HepG2 (cell line): ENCODE measurements around the gene TMEM271. TPM values are rescaled to one million over a fixed set of nuclear protein-coding genes. Genes with fewer than 3 reads are reported as not detected.

Experiments used
- ATAC-seq: fragments of 200-7000 bp; cut with Tn5 transposase; 3 replicates; pipeline ENCODE4 v1.9.1; 2020; ENCODE audit warnings: mild to moderate bottlenecking, moderate library complexity
- BruUV-seq: library from RNA; stranded (reverse); fragments of 400-500 nt; replicated peaks from 2 replicates; lab custom pipeline; 2021; lab: Mats Ljungman, UMichigan
- CTCF ChIA-PET: fragments of 300-600 bp; formaldehyde crosslinking; extraction: SDS; loops from one replicate; lab custom pipeline; 2021; ENCODE audit warnings: low total read pairs, inconsistent platforms, low intra/inter-chr PET ratio; lab: Yijun Ruan, JAX
- POLR2A ChIA-PET: fragments of 350-600 bp; sonication (Branson Sonifier 250); formaldehyde crosslinking; loops from one replicate; lab custom pipeline; 2020; ENCODE audit warnings: antibody characterized with exemption, inconsistent platforms; lab: Yijun Ruan, JAX
- DNase-seq: peaks from one replicate; pipeline ENCODE4 v3.0.0-alpha.2; 2015; ENCODE audit warnings: low spot score
- FAIRE-seq: peaks from 3 replicates; lab custom pipeline; 2011; peaks lifted over from hg19 to GRCh38; lab: Jason Lieb, UNC
- H2AFZ ChIP-seq: one replicate; pipeline ENCODE4 v1.6.1; 2011; ENCODE audit warnings: low read length, inconsistent platforms
- H3K27ac ChIP-seq: fragments of 300-600 bp; 3 replicates; pipeline ENCODE4 v1.8.0; 2011; ENCODE audit warnings: mixed run types, mild to moderate bottlenecking, mixed read lengths, low read length, inconsistent platforms; ENCODE audit not compliant: insufficient read depth; ENCODE audit errors: extremely low read length
- H3K27me3 ChIP-seq, 2 experiments: fragments of 200-600 bp in 1 of 2; 2 replicates in 1 of 2; 3 replicates in 1 of 2; pipeline versions ENCODE4 v1.6.0 to v1.8.0; 2011; ENCODE audit warnings: low read length in 2 of 2, mild to moderate bottlenecking in 2 of 2, moderate library complexity in 2 of 2, inconsistent platforms in 1 of 2; ENCODE audit not compliant: insufficient read depth in 2 of 2, control insufficient read depth in 1 of 2
- H3K36me3 ChIP-seq, 2 experiments: fragments of 200-600 bp in 1 of 2; replicated peaks in 1 of 2; 2 replicates in 1 of 2; 3 replicates in 1 of 2; pipeline versions ENCODE4 v1.5.1 to v1.8.0; 2011; ENCODE audit warnings: low read length in 2 of 2, inconsistent platforms in 1 of 2; ENCODE audit not compliant: insufficient read depth in 2 of 2, control insufficient read depth in 1 of 2
- H3K4me1 ChIP-seq: 2 replicates; pipeline ENCODE4 v1.5.1; 2012; ENCODE audit warnings: low read length, inconsistent platforms; ENCODE audit not compliant: insufficient read depth
- H3K4me2 ChIP-seq: 2 replicates; pipeline ENCODE4 v1.6.0; 2011; ENCODE audit warnings: low read depth, low read length, inconsistent platforms
- H3K4me3 ChIP-seq, 3 experiments: fragments of 200-600 bp in 1 of 3; sonication (generic), shearing (Covaris generic) in 1 of 3; replicated peaks in 1 of 3; 2 replicates each; pipeline ENCODE4 v1.5.1; 2011 to 2016; ENCODE audit warnings: low read length in 3 of 3, inconsistent platforms in 2 of 3, low read depth in 2 of 3, mild to moderate bottlenecking in 2 of 3, control low read depth in 1 of 3, mixed read lengths in 1 of 3; ENCODE audit not compliant: insufficient read depth in 1 of 3
- H3K79me2 ChIP-seq: one replicate; pipeline ENCODE4 v1.6.1; 2011; ENCODE audit warnings: low read length, inconsistent platforms; ENCODE audit not compliant: insufficient read depth
- H3K9ac ChIP-seq: 2 replicates; pipeline ENCODE4 v1.6.0; 2011; ENCODE audit warnings: mild to moderate bottlenecking, low read depth, low read length, inconsistent platforms; ENCODE audit not compliant: insufficient read depth
- H3K9me3 ChIP-seq: 2 replicates; pipeline ENCODE4 v1.5.1; 2012; ENCODE audit warnings: mild to moderate bottlenecking, low read length
- H4K20me1 ChIP-seq: 2 replicates; pipeline ENCODE4 v1.6.0; 2011; ENCODE audit warnings: inconsistent platforms, mild to moderate bottlenecking, low read length, moderate library complexity; ENCODE audit not compliant: insufficient read depth
- FOSL2 ChIP-seq: sonication (generic); formaldehyde crosslinking; IDR thresholded peaks from 2 replicates; pipeline ENCODE4 v1.4.0; 2020; ENCODE audit warnings: missing genetic modification reagents
- HOXD1 ChIP-seq: sonication (generic); formaldehyde crosslinking; IDR thresholded peaks from 2 replicates; pipeline ENCODE4 v1.5.0; 2020; ENCODE audit warnings: missing genetic modification reagents
- ZNF652 ChIP-seq: IDR thresholded peaks from 2 replicates; pipeline ENCODE4 v1.6.1; 2016; ENCODE audit warnings: low read depth, borderline replicate concordance
- ZNF75D ChIP-seq: sonication (generic); formaldehyde crosslinking; IDR thresholded peaks from 2 replicates; pipeline ENCODE4 v1.8.1; 2023; ENCODE audit warnings: missing genetic modification reagents, mild to moderate bottlenecking, borderline replicate concordance
- WGBS: methylation state at CpG from one replicate; pipeline ENCODE4 v1.1.6; 2017; ENCODE audit warnings: low lambda C conversion rate; 5-methylcytosine and 5-hydroxymethylcytosine counted together
- in situ Hi-C: cut with HindIII; loops from 2 replicates; pipeline ENCODE4 v1.10.0; 2017; ENCODE audit warnings: low pct_unique_long_range_greater_than_20kb; ENCODE audit not compliant: extremely low pct_ligation_motif_present
- intact Hi-C: fragments of 100-400 bp; cut with micrococcal nuclease; formaldehyde crosslinking; loops from one replicate; pipeline ENCODE4 v1.10.0; 2022; ENCODE audit not compliant: unreplicated experiment
- polyA plus RNA-seq, 8 experiments: library from polyadenylated mRNA; depleted of rRNA in 3 of 8; stranded (reverse) in 7 of 8; unstranded in 1 of 8; fragments of >200 nt; fragmentation: Illumina TruSeq in 4 of 8; extraction: Trizol in 4 of 8; gene quantifications; 2 replicates each; pipeline versions ENCODE4 v1.2.1 to v1.2.3, GENCODE V29; 2011 to 2016; ENCODE audit warnings: low read depth in 4 of 8, missing spikeins in 1 of 8, mixed read lengths in 1 of 8; ENCODE audit not compliant: insufficient read depth in 1 of 8
- total RNA-seq, 5 experiments: library from RNA; depleted of rRNA; stranded (reverse); fragments of >200 nt; fragmentation: Illumina TruSeq; extraction: Trizol; gene quantifications; 2 replicates each; pipeline ENCODE4 v1.2.3, GENCODE V29; 2016; ENCODE audit warnings: low read depth in 1 of 5
- TF ChIP-seq, protein P1 (sequence below), 2 experiments: fragments of 450-650 bp in 1 of 2; sonication (generic) in 1 of 2; formaldehyde crosslinking in 1 of 2; IDR thresholded peaks; 2 replicates each; pipeline versions ENCODE4 v1.6.1 to v1.8.0; 2016 to 2022; ENCODE audit warnings: antibody characterized with exemption in 1 of 2, mild to moderate bottlenecking in 1 of 2, missing genetic modification reagents in 1 of 2
- TF ChIP-seq, protein P2 (sequence below): fragments of 450-650 bp; IDR thresholded peaks from 2 replicates; pipeline ENCODE4 v1.6.1; 2017; ENCODE audit warnings: mild to moderate bottlenecking

Gene TMEM271
- total and polyA plus RNA-seq, 2 of the 13 experiments (the other 11 are each of a cell fraction or from before 2014, with no cell fraction given): not detected

- H3K36me3 ChIP-seq: no peaks in the 10 kb centered on the region
- no peak for DNase-seq
- no peak overlapping the region for H2AFZ ChIP-seq
- 4% methylated on average over 10 of the region's 18 CpGs for WGBS
- no peaks in the 10 kb centered on the region for H3K9me3 ChIP-seq
- H3K4me2 ChIP-seq: no peak overlapping the region
- H4K20me1 ChIP-seq: no peaks in the 10 kb centered on the region
- H3K4me3 ChIP-seq: no peak overlapping the region
- CTCF ChIA-PET: no interaction called here
- POLR2A ChIA-PET: no interaction called here
- in situ Hi-C loops: no loop called here
- no peak for FAIRE-seq
- H3K9ac ChIP-seq: no peak overlapping the region
- no TSS peak for BruUV-seq
- H3K27ac ChIP-seq: no peak overlapping the region
- ATAC-seq: peak; percentile 69
- H3K27me3 ChIP-seq: peaks cover 3 to 47% of the 10 kb centered on the region in 2 experiments; a peak in 4 of 5 replicates
- H3K79me2 ChIP-seq: no peaks in the 10 kb centered on the region
- intact Hi-C loops: no loop called here
- H3K4me1 ChIP-seq: no peaks in the 10 kb centered on the region
- no peak for TF ChIP-seq HOXD1
- TF ChIP-seq, protein P1, sequence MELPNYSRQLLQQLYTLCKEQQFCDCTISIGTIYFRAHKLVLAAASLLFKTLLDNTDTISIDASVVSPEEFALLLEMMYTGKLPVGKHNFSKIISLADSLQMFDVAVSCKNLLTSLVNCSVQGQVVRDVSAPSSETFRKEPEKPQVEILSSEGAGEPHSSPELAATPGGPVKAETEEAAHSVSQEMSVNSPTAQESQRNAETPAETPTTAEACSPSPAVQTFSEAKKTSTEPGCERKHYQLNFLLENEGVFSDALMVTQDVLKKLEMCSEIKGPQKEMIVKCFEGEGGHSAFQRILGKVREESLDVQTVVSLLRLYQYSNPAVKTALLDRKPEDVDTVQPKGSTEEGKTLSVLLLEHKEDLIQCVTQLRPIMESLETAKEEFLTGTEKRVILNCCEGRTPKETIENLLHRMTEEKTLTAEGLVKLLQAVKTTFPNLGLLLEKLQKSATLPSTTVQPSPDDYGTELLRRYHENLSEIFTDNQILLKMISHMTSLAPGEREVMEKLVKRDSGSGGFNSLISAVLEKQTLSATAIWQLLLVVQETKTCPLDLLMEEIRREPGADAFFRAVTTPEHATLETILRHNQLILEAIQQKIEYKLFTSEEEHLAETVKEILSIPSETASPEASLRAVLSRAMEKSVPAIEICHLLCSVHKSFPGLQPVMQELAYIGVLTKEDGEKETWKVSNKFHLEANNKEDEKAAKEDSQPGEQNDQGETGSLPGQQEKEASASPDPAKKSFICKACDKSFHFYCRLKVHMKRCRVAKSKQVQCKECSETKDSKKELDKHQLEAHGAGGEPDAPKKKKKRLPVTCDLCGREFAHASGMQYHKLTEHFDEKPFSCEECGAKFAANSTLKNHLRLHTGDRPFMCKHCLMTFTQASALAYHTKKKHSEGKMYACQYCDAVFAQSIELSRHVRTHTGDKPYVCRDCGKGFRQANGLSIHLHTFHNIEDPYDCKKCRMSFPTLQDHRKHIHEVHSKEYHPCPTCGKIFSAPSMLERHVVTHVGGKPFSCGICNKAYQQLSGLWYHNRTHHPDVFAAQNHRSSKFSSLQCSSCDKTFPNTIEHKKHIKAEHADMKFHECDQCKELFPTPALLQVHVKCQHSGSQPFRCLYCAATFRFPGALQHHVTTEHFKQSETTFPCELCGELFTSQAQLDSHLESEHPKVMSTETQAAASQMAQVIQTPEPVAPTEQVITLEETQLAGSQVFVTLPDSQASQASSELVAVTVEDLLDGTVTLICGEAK (IDR thresholded peaks at IDR 0.05): 0 out of 2 replicates have a peak, but pooled peaks have one; percentile 11
- TF ChIP-seq, protein P1 (CRISPR knock-in tag; IDR thresholded peaks at IDR 0.05): peak; percentile 44; the same call in 1 of the 2 replicates
- TF ChIP-seq, protein P2, sequence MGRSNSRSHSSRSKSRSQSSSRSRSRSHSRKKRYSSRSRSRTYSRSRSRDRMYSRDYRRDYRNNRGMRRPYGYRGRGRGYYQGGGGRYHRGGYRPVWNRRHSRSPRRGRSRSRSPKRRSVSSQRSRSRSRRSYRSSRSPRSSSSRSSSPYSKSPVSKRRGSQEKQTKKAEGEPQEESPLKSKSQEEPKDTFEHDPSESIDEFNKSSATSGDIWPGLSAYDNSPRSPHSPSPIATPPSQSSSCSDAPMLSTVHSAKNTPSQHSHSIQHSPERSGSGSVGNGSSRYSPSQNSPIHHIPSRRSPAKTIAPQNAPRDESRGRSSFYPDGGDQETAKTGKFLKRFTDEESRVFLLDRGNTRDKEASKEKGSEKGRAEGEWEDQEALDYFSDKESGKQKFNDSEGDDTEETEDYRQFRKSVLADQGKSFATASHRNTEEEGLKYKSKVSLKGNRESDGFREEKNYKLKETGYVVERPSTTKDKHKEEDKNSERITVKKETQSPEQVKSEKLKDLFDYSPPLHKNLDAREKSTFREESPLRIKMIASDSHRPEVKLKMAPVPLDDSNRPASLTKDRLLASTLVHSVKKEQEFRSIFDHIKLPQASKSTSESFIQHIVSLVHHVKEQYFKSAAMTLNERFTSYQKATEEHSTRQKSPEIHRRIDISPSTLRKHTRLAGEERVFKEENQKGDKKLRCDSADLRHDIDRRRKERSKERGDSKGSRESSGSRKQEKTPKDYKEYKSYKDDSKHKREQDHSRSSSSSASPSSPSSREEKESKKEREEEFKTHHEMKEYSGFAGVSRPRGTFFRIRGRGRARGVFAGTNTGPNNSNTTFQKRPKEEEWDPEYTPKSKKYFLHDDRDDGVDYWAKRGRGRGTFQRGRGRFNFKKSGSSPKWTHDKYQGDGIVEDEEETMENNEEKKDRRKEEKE: no peak
- TF ChIP-seq ZNF75D (CRISPR knock-in tag): peak; percentile 83; the same call in 1 of the 2 replicates
- no peak for TF ChIP-seq ZNF652 (CRISPR knock-in tag)
- peak; percentile 52 for TF ChIP-seq FOSL2 (CRISPR knock-in tag)
Measured at GRCh38 chr4:617644-618641, 41.8 kb upstream of the TMEM271 start.
